HCT116 (cell line): Measurements from ENCODE around the gene RGCC. TPM values are rescaled to one million over a fixed set of nuclear protein-coding genes. Genes with fewer than 3 reads are reported as not detected.

Experiments used
- ATAC-seq: fragments of 200-7000 bp; cut with Tn5 transposase; 2 replicates; pipeline ENCODE4 v1.9.1; 2020; ENCODE audit warnings: mild to moderate bottlenecking, moderate library complexity
- BruUV-seq: library from RNA; stranded (reverse); fragments of 400-500 nt; replicated peaks from 2 replicates; lab custom pipeline; 2021; lab: Mats Ljungman, UMichigan
- CTCF ChIA-PET: fragments of 300-600 bp; sonication (Branson Sonifier 250); formaldehyde crosslinking; loops from one replicate; lab custom pipeline; 2021; ENCODE audit warnings: antibody characterized with exemption; lab: Charles Lee
- POLR2A ChIA-PET: fragments of 300-600, 350-600 bp; sonication (Branson Sonifier 250); formaldehyde crosslinking; loops from one replicate; lab custom pipeline; 2021; ENCODE audit warnings: antibody characterized with exemption; lab: Charles Lee
- RAD21 ChIA-PET, 2 experiments: fragments of 300-600 bp; sonication (Branson Sonifier 250); formaldehyde crosslinking; loops; one replicate each; lab custom pipeline; 2023; ENCODE audit warnings: low total read pairs in 2 of 2; ENCODE audit not compliant: uncharacterized antibody in 2 of 2, unreplicated experiment in 2 of 2, low non-redundant PET in 1 of 2; lab: Charles Lee
- DNase-seq: peaks from one replicate; pipeline ENCODE4 v3.0.0-alpha.2; 2010; ENCODE audit warnings: low read depth, low spot score
- H2AFZ ChIP-seq: fragments of 200-600 bp; shearing (Covaris generic), sonication (generic); 2 replicates; pipeline ENCODE4 v1.6.1; 2017; ENCODE audit warnings: low read depth, mixed run types, mixed read lengths, antibody characterized with exemption, low read length; ENCODE audit not compliant: poor library complexity, severe bottlenecking
- H3K27ac ChIP-seq: 2 replicates; pipeline ENCODE4 v1.5.1; 2012; ENCODE audit warnings: low read depth, low read length
- H3K27me3 ChIP-seq: fragments of 200-600 bp; sonication (generic); 2 replicates; pipeline ENCODE4 v1.6.1; 2016; ENCODE audit warnings: mixed run types, low read length, mixed read lengths; ENCODE audit not compliant: insufficient read depth
- H3K36me3 ChIP-seq, 2 experiments: fragments of 200-500 bp in 1 of 2; fragments of 200-600 bp in 1 of 2; sonication (Bioruptor generic) in 1 of 2; sonication (generic) in 1 of 2; 2 replicates each; pipeline versions ENCODE4 v1.5.1 to v1.6.1; 2014 to 2016; ENCODE audit warnings: low read length in 2 of 2, inconsistent platforms in 1 of 2, mixed read lengths in 1 of 2, mixed run types in 1 of 2; ENCODE audit not compliant: insufficient read depth in 2 of 2, control insufficient read depth in 1 of 2
- H3K4me1 ChIP-seq, 2 experiments: fragments of 200-600 bp in 1 of 2; sonication (generic) in 1 of 2; 2 replicates each; pipeline versions ENCODE4 v1.5.1 to v1.6.1; 2012 to 2017; ENCODE audit warnings: low read length in 2 of 2, inconsistent platforms in 1 of 2, mild to moderate bottlenecking in 1 of 2, mixed read lengths in 1 of 2, mixed run types in 1 of 2, moderate library complexity in 1 of 2; ENCODE audit not compliant: insufficient read depth in 2 of 2, control insufficient read depth in 1 of 2
- H3K4me2 ChIP-seq: fragments of 200-600 bp; sonication (generic); 2 replicates; pipeline ENCODE4 v1.6.1; 2017; ENCODE audit warnings: mixed run types, low read length, mixed read lengths
- H3K4me3 ChIP-seq, 2 experiments: fragments of 200-600 bp in 1 of 2; sonication (generic) in 1 of 2; replicated peaks in 1 of 2; 2 replicates each; pipeline ENCODE4 v1.5.1; 2011 to 2016; ENCODE audit warnings: low read length in 2 of 2, control low read depth in 1 of 2, low read depth in 1 of 2, mild to moderate bottlenecking in 1 of 2, mixed read lengths in 1 of 2, mixed run types in 1 of 2
- H3K79me2 ChIP-seq: fragments of 200-600 bp; sonication (generic); 2 replicates; pipeline ENCODE4 v1.6.1; 2017; ENCODE audit warnings: mild to moderate bottlenecking, mixed run types, low read length, moderate library complexity, mixed read lengths; ENCODE audit not compliant: insufficient read depth
- H3K9ac ChIP-seq: fragments of 200-600 bp; sonication (generic); 2 replicates; pipeline ENCODE4 v1.6.1; 2016; ENCODE audit warnings: low read length, mixed read lengths
- H3K9me2 ChIP-seq: fragments of 200-600 bp; sonication (generic), shearing (Covaris generic); 2 replicates; pipeline ENCODE4 v1.6.1; 2017; ENCODE audit warnings: mixed run types, mild to moderate bottlenecking, moderate library complexity; ENCODE audit not compliant: insufficient read depth
- H3K9me3 ChIP-seq, 2 experiments: fragments of 200-500 bp in 1 of 2; fragments of 200-600 bp in 1 of 2; sonication (Bioruptor generic) in 1 of 2; sonication (generic) in 1 of 2; 2 replicates each; pipeline ENCODE4 v1.6.1; 2014 to 2017; ENCODE audit warnings: low read length in 2 of 2, mixed read lengths in 2 of 2, inconsistent platforms in 1 of 2, low read depth in 1 of 2, mild to moderate bottlenecking in 1 of 2, mixed run types in 1 of 2, moderate library complexity in 1 of 2; ENCODE audit not compliant: control insufficient read depth in 1 of 2, insufficient read depth in 1 of 2
- H4K20me1 ChIP-seq: fragments of 200-600 bp; sonication (generic), shearing (Covaris generic); 2 replicates; pipeline ENCODE4 v1.6.1; 2017; ENCODE audit warnings: mixed run types, mild to moderate bottlenecking, moderate library complexity; ENCODE audit not compliant: insufficient read depth
- CBX3 ChIP-seq: IDR thresholded peaks from 2 replicates; pipeline ENCODE4 v1.6.1; 2012; ENCODE audit warnings: low read depth
- ELF1 ChIP-seq: IDR thresholded peaks from 2 replicates; pipeline ENCODE4 v1.6.1; 2012; ENCODE audit warnings: low read depth, borderline replicate concordance
- POLR2A ChIP-seq: IDR thresholded peaks from 2 replicates; pipeline ENCODE4 v1.7.0; 2011; ENCODE audit warnings: borderline replicate concordance; ENCODE audit not compliant: insufficient read depth, insufficient read length; ENCODE audit errors: extremely low read depth
- POLR2AphosphoS5 ChIP-seq: IDR thresholded peaks from 2 replicates; pipeline ENCODE4 v1.6.1; 2011; ENCODE audit warnings: mild to moderate bottlenecking, low read depth, low read length, moderate library complexity
- SIN3A ChIP-seq: IDR thresholded peaks from 2 replicates; pipeline ENCODE4 v1.6.1; 2012; ENCODE audit warnings: low read depth
- SP1 ChIP-seq: IDR thresholded peaks from 2 replicates; pipeline ENCODE4 v1.6.1; 2012; ENCODE audit warnings: low read depth
- TCF7L2 ChIP-seq: IDR thresholded peaks from 2 replicates; pipeline ENCODE4 v1.7.0; 2011; ENCODE audit warnings: borderline replicate concordance, inconsistent platforms; ENCODE audit not compliant: insufficient read depth, insufficient read length; ENCODE audit errors: extremely low read depth
- YY1 ChIP-seq: IDR thresholded peaks from 2 replicates; pipeline ENCODE4 v1.6.1; 2011; ENCODE audit warnings: low read length, low read depth, moderate library complexity, mild to moderate bottlenecking; ENCODE audit not compliant: insufficient replicate concordance; ENCODE audit errors: extremely low read depth
- intact Hi-C: fragments of 100-400 bp; cut with micrococcal nuclease; formaldehyde crosslinking; loops from 2 replicates; pipeline ENCODE4 v1.10.0; 2022
- total RNA-seq: library from RNA; stranded (reverse); gene quantifications from one replicate; pipeline ENCODE4 v1.2.1, GENCODE V29; 2021; ENCODE audit not compliant: unreplicated experiment

Gene RGCC
- total RNA-seq, 1 experiment from 2014 or later: 3.2 TPM

GRCh38 chr13:41496420-41497234 lies 39.3 kb downstream of the RGCC start:
- RAD21 ChIA-PET: no interaction called here
- Histone ChIP-seq H3K79me2 (no peaks in the 10 kb centered on the region), H3K9me3 (no peaks in the 10 kb centered on the region), H2AFZ (no peak overlapping the region), H3K27ac (no peak overlapping the region), H3K9me2 (no peaks in the 10 kb centered on the region), H3K4me1 (peaks cover 0 to 10% of the 10 kb centered on the region in 2 experiments; a peak in 2 of 4 replicates), H3K4me3 (no peak overlapping the region), H3K36me3 (no peaks in the 10 kb centered on the region), H4K20me1 (no peaks in the 10 kb centered on the region), H3K9ac (no peak overlapping the region), H3K27me3 (no peaks in the 10 kb centered on the region), H3K4me2 (no peak overlapping the region)
- TF ChIP-seq POLR2A (no peak), TCF7L2 (no peak), SP1 (no peak), ELF1 (no peak), POLR2AphosphoS5 (no peak)
- ATAC-seq: no peak
- BruUV-seq: no TSS peak
- DNase-seq: no peak
- CTCF ChIA-PET: no interaction called here
- intact Hi-C loops: no loop called here
- POLR2A ChIA-PET: no interaction called here

- H2AFZ ChIP-seq: no peak overlapping the region
- POLR2A ChIA-PET: no interaction called here
- RAD21 ChIA-PET: no interaction called here
- no peaks in the 10 kb centered on the region for H3K79me2 ChIP-seq
- no peaks in the 10 kb centered on the region for H3K36me3 ChIP-seq
- no peak for ATAC-seq
- no peak overlapping the region for H3K27ac ChIP-seq
- H3K4me3 ChIP-seq: no peak overlapping the region
- H3K9ac ChIP-seq: no peak overlapping the region
- intact Hi-C loops: no loop called here
- DNase-seq: no peak
- no peaks in the 10 kb centered on the region for H3K9me3 ChIP-seq
- no peak overlapping the region for H3K4me2 ChIP-seq
- TF ChIP-seq CBX3: no peak
- no peak for TF ChIP-seq SIN3A
- TF ChIP-seq YY1: no peak
- TF ChIP-seq TCF7L2: no peak
- H3K4me1 ChIP-seq: peaks cover 0 to 10% of the 10 kb centered on the region in 2 experiments; a peak in 2 of 4 replicates
- no peaks in the 10 kb centered on the region for H3K27me3 ChIP-seq
- CTCF ChIA-PET: no interaction called here
- no peaks in the 10 kb centered on the region for H3K9me2 ChIP-seq
- BruUV-seq: no TSS peak
- H4K20me1 ChIP-seq: no peaks in the 10 kb centered on the region
Measured at GRCh38 chr13:41497436-41497835, 40.1 kb downstream of the RGCC start.
